ENCODE data around the gene DNAH1. TPM values are rescaled to one million over a fixed set of nuclear protein-coding genes. Genes with fewer than 3 reads are reported as not detected.
A peak's percentile ranks its signal among the peaks of the same experiment; 100 is the strongest.

DNAH1 gene
- total RNA-seq, 2 experiments from 2014 or later = 13.2 to 13.5 TPM

DNA sequence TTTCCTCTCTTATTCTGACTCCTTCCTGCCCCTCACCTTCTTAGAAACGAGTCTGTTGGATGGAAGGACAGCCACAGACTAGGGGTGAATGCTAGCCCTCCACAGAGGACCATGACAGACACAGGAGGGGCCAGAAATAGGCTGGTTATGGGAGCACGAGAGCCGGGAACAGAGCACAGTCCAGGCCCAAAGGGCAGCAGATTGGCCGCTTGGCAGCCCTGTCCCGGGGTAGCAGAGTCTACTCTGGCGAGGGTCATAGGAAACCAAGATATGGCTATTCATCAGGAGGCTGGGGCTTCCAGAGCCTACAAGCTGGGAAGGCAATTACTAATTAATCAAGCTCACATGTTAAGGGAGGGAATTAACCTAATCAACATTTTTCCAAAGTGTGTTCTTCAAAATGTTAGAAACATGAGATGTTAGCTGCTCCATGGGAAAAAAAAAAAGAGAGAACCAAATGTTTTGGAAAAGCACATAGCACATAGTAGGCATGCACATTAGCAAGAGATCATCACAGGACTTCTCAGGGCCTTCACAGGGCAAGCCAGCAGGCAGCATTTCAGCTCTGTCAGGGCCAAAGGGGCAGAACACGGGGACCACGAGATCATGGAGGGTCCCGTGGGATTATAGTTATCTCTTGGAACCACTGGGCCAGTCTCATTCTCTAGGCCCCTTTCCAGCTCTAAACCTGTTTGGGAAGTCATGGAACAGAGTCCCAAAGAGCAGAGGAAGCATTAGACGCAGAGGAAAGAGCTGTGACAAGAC is 115.5 kb downstream of the DNAH1 start:
- H3K36me3 Mint-ChIP-seq = no peaks in the 10 kb centered on the region
- H3K27ac Mint-ChIP-seq = peak overlapping the region; percentile 4
- no peaks in the 10 kb centered on the region for H3K9me3 Mint-ChIP-seq
- H3K27me3 Mint-ChIP-seq = no peaks in the 10 kb centered on the region
- DNase-seq = no peak
- ChIA-PET CTCF (interaction anchor here (0.5 to 10.7 kb wide), 4 partner anchors 14 to 327 kb away, joined by 3 to 172 read pairs (median 14); partner anchors contain the start of genes SEMA3G and TNNC1), POLR2A (no interaction called here)
- intact Hi-C loops (cut with micrococcal nuclease) = no loop called here
- H3K4me3 Mint-ChIP-seq = no peak overlapping the region
- H3K4me1 Mint-ChIP-seq (ENCODE audit: low read depth) = peaks cover 3% of the 10 kb centered on the region

DNA sequence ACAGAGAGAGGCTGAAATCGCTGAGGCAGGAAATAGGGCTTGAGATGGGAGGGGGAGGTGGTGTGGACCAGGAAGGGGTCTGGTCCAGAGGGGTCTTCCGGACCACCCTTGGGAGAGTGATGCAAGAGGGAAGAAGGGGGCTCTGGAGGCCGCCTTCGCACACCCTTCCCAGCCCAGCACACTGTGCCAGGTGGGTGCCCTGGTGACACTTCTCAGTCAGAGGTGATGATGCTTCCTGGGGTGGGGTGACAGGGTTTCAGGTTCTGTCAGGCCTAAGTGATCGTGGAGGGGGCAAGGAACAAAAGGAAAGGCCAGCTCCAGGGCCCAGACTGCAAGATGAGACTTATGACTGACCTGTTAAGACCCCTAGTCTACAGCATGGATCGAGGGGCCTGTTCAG is 116.1 kb downstream of the DNAH1 start:
- intact Hi-C loops (cut with micrococcal nuclease) = no loop called here
- ChIA-PET POLR2A (no interaction called here), CTCF (interaction anchor here (0.5 to 10.7 kb wide), 3 partner anchors 13 to 326 kb away, joined by 3 to 172 read pairs (median 25); partner anchors contain the start of gene SEMA3G)
- Mint-ChIP-seq H3K27me3 (no peaks in the 10 kb centered on the region), H3K27ac (peak overlapping the region; percentile 4), H3K4me3 (no peak overlapping the region), H3K9me3 (no peaks in the 10 kb centered on the region), H3K4me1 (ENCODE audit: low read depth) (peaks cover 3% of the 10 kb centered on the region), H3K36me3 (no peaks in the 10 kb centered on the region)
- DNase-seq = no peak

DNA sequence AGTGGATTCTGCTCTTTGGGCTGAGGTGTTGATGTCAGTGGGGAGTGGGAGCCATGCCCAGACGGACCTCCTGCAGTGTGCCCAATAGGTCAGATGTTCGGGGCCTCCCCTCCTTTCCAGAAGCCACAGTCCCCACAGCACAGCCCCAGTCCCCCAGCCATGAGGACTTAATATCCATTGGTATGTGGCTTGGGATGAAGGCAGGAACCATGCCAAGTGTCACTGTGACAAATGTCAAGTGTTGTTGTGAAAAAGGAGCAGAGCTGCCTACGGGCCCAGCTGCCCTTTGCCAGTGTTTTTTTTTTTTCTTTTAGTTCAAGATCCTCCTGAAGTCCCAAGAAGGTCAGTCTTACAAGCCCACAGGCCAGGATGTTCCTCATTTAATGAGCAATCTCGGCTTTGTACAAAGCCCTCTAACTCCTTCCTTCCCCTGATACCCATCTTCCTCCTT is 116.6 kb downstream of the DNAH1 start:
- POLR2A ChIA-PET = no interaction called here
- intact Hi-C loops (cut with micrococcal nuclease) = no loop called here
- H3K4me3 Mint-ChIP-seq = no peak overlapping the region
- no peak overlapping the region for H3K27ac Mint-ChIP-seq
- no peaks in the 10 kb centered on the region for H3K9me3 Mint-ChIP-seq
- peaks cover 3% of the 10 kb centered on the region for H3K4me1 Mint-ChIP-seq (ENCODE audit: low read depth)
- DNase-seq = no peak
- no peaks in the 10 kb centered on the region for H3K36me3 Mint-ChIP-seq
- CTCF ChIA-PET = interaction anchor here (1.2 to 10.7 kb wide), 4 partner anchors 8 to 20 kb away, joined by 3 to 172 read pairs (median 14); partner anchors contain the start of gene SEMA3G
- no peaks in the 10 kb centered on the region for H3K27me3 Mint-ChIP-seq

DNA sequence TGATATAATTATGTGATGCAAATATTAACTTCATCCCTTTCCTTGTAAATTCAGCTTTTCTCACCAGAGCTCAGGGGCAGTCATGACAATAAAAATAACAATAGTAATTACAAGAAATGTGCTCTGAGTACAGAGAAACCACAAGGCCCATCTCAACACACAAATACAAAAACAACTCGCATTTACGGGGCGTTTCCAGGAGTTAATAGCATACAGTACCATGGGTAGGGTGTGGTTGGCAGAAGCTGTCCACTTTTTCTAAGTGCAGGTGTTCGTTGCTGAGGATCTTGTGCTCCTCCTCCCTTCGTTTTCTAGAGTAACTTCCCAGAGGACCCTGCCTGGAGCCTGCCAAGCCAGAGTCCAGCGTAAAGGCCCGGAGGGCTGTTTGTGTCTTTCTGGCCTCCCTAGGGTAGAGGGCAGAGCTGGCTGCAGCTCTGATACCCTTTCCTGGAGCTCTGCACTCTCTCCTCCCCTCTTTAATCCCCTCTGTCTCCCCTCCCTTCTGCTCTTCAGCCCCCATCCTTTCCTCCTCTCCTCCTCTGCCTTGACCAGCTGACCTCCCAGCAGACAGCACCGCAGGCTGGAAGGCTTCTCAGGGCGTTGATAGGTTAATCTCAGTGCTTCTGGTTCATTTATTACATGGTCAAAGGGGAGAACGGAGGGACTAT is 117.3 kb downstream of the DNAH1 start:
- no peaks in the 10 kb centered on the region for H3K9me3 Mint-ChIP-seq

DNA sequence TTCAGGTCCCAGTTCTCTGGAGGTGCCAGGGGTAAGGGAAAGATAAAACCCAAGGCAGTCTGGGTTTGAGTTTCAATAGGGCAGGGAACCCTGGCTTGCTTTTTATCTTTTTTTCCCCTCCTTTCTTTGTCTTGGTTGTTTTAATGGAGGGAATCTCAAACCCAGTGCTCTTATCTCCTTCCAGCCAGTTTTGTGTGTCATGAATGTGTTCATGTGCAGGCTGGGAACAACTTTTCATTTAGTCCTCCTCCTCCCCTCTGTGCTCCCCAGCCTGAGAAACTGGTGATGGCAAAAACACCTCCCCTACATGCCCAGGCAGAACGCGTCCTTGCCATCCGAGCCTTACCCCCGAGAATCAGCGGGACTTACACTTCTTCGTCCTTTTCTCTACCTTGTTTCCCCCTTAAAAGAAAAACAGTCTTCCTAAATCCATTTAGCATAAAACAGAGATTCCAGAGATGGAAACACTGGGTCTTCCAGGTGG is 117.9 kb downstream of the DNAH1 start:
- POLR2A ChIA-PET = no interaction called here
- no peak overlapping the region for H3K27ac Mint-ChIP-seq

More for the DNA sequence above, 117.3 kb downstream of the DNAH1 start:
- no peak for DNase-seq
- no peak overlapping the region for H3K27ac Mint-ChIP-seq
- intact Hi-C loops (cut with micrococcal nuclease) = no loop called here
- POLR2A ChIA-PET = no interaction called here
- H3K36me3 Mint-ChIP-seq = no peaks in the 10 kb centered on the region
- H3K4me3 Mint-ChIP-seq = no peak overlapping the region
- CTCF ChIA-PET = interaction anchor here (1.2 to 10.7 kb wide), 4 partner anchors 9 to 21 kb away, joined by 3 to 172 read pairs (median 14); partner anchors contain the start of gene SEMA3G
- no peaks in the 10 kb centered on the region for H3K27me3 Mint-ChIP-seq
- peaks cover 3% of the 10 kb centered on the region for H3K4me1 Mint-ChIP-seq (ENCODE audit: low read depth)

DNA sequence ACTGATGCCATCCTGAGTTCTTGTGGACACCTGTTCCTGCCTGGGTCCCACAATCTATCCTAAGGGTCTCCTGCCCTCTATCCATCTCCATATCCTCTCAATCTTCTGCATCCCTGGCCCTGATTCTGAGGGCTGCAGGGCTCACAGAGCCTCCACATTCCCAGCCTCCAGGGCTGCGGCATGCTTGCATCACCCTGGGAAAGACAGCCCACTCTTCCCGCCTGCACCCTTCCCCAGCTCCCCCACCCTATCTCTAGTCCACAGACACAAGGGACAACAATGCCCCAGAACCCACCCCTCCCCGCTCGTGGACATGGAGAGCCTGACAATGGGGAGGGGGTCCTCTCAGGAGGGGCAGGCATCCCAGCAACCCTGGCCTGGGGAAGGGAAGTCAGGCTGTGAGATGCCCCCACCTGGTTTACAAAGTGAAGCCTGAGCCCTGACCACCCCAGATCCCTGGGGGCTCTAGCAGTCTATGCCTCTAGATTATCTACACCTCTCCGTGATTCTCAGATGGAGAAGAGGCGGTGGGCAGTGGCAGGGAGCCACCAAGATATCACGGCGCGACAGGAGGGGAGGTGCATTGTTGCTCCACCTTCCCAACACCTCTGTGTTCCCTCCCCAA is 118.5 kb downstream of the DNAH1 start:
- H3K4me1 Mint-ChIP-seq (ENCODE audit: low read depth) = peaks cover 3% of the 10 kb centered on the region
- intact Hi-C loops (cut with micrococcal nuclease) = no loop called here
- H3K9me3 Mint-ChIP-seq = no peaks in the 10 kb centered on the region
- no peaks in the 10 kb centered on the region for H3K27me3 Mint-ChIP-seq
- H3K27ac Mint-ChIP-seq = no peak overlapping the region
- CTCF ChIA-PET = interaction anchor here (10.7 kb wide), 1 partner anchor 11 kb away, joined by 172 read pairs; the partner anchor contains the start of gene SEMA3G
- no peak for DNase-seq
- H3K36me3 Mint-ChIP-seq = no peaks in the 10 kb centered on the region
- POLR2A ChIA-PET = no interaction called here
- H3K4me3 Mint-ChIP-seq = no peak overlapping the region

More for the DNA sequence above, 117.9 kb downstream of the DNAH1 start:
- intact Hi-C loops (cut with micrococcal nuclease) = no loop called here
- H3K36me3 Mint-ChIP-seq = no peaks in the 10 kb centered on the region
- CTCF ChIA-PET = interaction anchor here (1.3 to 10.7 kb wide), 2 partner anchors 12 to 13 kb away, joined by 3 to 172 read pairs; partner anchors contain the start of gene SEMA3G
- H3K4me1 Mint-ChIP-seq (ENCODE audit: low read depth) = peaks cover 3% of the 10 kb centered on the region
- no peak overlapping the region for H3K4me3 Mint-ChIP-seq
- no peaks in the 10 kb centered on the region for H3K9me3 Mint-ChIP-seq
- no peaks in the 10 kb centered on the region for H3K27me3 Mint-ChIP-seq
- no peak for DNase-seq

DNA sequence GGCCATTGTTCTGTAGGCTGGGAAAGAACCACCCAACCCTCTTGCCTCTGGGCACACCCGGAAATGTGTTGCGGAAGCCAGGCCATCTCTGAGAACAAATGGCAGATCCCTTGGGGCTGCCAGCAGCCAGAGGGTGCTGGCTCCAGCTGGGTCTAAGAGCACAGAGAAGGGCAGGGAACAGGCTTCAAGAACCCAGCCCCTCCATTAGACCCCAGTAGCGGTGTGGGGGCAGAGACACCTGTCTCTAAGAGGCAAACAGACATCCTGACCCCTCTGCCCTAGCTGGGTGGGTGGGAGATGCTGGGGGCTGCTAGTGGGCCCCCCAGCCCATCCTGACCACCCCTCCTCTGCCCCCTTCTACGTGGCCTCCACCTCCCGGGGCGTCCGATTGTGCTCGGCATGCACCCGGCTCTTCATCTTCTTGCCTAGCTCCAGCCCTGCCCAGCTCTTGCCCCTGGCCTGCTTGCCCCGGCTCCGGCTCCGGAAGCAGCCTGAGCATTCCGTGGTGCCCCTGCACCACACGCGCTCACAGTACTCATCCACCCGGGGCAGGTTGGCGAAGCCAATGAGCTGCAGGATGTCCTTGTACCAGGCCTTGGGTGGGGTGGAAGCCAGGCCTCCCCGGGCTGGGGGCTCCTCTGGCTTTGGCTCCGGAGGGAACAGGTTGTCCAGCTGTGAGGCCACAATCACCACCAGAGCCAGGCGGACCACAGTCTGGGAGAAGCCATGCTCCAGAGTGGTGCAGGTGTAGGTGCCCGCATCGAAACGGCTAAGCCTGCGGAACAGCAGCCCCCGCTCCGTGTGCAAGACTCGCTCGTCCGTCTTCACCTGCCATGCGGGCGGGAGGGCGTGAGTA is 119.4 kb downstream of the DNAH1 start:
- Mint-ChIP-seq H3K36me3 (no peaks in the 10 kb centered on the region), H3K4me1 (ENCODE audit: low read depth) (peaks cover 3% of the 10 kb centered on the region), H3K27me3 (no peaks in the 10 kb centered on the region), H3K27ac (no peak overlapping the region), H3K4me3 (no peak overlapping the region), H3K9me3 (no peaks in the 10 kb centered on the region)
- ChIA-PET CTCF (interaction anchor here (2.4 kb wide), 1 partner anchor 11 kb away, joined by 8 read pairs; no protein-coding TSS in a partner anchor), POLR2A (no interaction called here)
- intact Hi-C loops (cut with micrococcal nuclease) = no loop called here
- no peak for DNase-seq

DNA sequence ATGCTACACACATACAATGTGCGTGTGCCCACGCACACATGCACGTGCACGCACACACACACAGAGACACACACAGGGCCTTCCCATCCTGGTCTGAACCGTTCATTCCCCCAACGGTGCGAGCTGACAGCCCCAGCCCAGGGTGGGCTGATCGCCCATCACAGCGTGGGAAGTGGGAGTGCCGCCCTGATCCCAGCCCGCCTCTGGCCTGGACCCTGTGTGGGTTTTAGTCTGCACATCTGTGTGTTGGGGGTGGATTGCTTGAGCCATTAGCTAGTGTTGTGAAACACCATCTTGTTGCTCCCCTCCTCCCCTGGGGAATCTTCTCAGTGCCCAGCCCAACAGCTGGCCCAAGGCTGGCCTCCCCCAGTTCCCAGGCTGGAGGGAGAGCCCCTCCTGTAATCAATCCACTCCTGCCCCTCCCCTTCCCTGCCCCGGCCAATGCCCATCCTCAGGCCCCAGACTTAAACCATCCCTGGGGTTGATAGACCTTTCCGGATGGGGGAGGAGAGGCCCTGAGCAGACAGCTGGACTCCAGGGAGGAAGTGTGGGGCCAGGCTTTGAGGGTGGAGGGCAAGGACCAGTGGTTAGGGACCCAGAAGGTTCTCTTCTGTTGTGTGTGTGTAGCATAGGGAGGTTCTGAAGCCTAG is 120.5 kb downstream of the DNAH1 start:
- CTCF ChIA-PET = interaction anchor here (0.9 to 2.4 kb wide), 3 partner anchors 8 to 25 kb away, joined by 3 to 8 read pairs (median 3); no protein-coding TSS in a partner anchor
- H3K4me3 Mint-ChIP-seq = no peak overlapping the region

DNA sequence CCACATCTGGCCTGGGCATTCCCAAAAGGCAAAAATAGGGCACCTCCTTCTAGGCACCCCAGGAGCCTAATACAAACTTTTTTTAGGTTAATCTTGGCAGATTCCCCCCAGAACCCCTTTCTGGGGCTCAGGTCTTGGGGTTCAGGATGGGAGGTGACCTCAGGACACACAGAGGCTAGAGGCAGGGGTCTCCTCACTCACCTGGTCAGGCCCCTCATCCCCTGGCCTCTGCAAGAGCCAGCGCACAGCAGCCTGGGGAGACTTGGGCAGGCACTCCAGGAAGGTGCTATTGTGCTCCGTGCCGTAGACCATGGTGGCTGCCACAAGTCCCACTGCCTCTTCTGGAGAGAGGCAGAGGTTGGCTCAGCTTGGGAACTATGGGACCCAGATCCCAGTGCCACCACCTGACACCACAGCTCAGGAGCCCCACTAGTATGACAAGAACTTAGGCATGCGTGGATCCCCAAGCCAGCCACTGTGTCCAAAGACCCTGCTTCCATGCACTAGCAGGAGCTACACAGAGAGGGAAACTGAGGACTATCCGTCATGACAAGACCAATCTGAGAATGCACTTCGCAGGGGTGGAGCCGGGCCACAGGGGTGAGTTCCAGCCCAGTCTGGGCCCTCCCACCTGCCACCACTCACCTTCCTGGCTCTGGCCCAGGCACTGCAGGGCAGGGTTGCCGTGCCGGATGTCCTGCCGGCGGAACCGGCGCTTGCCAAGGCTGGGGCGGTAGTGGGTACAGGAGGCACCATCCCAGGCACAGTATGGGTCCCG is 121.4 kb downstream of the DNAH1 start:
- ChIA-PET CTCF (interaction anchor here (1.2 to 2.4 kb wide), 3 partner anchors 9 to 24 kb away, joined by 3 to 8 read pairs (median 4); no protein-coding TSS in a partner anchor), POLR2A (no interaction called here)
- no peaks in the 10 kb centered on the region for H3K36me3 Mint-ChIP-seq
- no peaks in the 10 kb centered on the region for H3K9me3 Mint-ChIP-seq
- intact Hi-C loops (cut with micrococcal nuclease) = no loop called here
- H3K27ac Mint-ChIP-seq = no peak overlapping the region
- no peak overlapping the region for H3K4me3 Mint-ChIP-seq
- H3K4me1 Mint-ChIP-seq (ENCODE audit: low read depth) = peaks cover 3% of the 10 kb centered on the region
- DNase-seq = no peak
- H3K27me3 Mint-ChIP-seq = no peaks in the 10 kb centered on the region

More for the DNA sequence above, 120.5 kb downstream of the DNAH1 start:
- no peaks in the 10 kb centered on the region for H3K9me3 Mint-ChIP-seq
- no peak for DNase-seq
- H3K27me3 Mint-ChIP-seq = no peaks in the 10 kb centered on the region
- POLR2A ChIA-PET = no interaction called here
- intact Hi-C loops (cut with micrococcal nuclease) = no loop called here
- H3K27ac Mint-ChIP-seq = no peak overlapping the region
- H3K4me1 Mint-ChIP-seq (ENCODE audit: low read depth) = peaks cover 3% of the 10 kb centered on the region
- no peaks in the 10 kb centered on the region for H3K36me3 Mint-ChIP-seq

DNA sequence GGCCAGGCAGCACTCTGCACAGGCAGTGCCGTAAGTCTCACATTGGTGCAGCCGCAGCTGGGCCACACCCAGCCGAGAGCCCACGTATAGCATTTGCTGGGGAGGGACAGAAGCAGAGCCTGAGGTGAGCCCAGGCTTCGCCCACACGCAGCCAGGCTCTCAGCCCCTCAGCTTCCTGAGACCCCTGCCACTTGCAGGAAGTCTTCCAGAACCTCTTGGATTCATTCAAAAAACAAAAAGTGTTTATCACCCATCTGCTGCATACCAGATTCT is 121.9 kb downstream of the DNAH1 start:
- no peak for DNase-seq
- H3K27me3 Mint-ChIP-seq = no peaks in the 10 kb centered on the region
- intact Hi-C loops (cut with micrococcal nuclease) = no loop called here
- H3K4me3 Mint-ChIP-seq = no peak overlapping the region
- H3K9me3 Mint-ChIP-seq = no peaks in the 10 kb centered on the region
- no peaks in the 10 kb centered on the region for H3K36me3 Mint-ChIP-seq
- no peak overlapping the region for H3K27ac Mint-ChIP-seq
- H3K4me1 Mint-ChIP-seq (ENCODE audit: low read depth) = peaks cover 2% of the 10 kb centered on the region
- ChIA-PET POLR2A (no interaction called here), CTCF (interaction anchor here (1.7 kb wide), 1 partner anchor 25 kb away, joined by 4 read pairs; no protein-coding TSS in a partner anchor)

Data from activated CD4-positive, alpha-beta memory T cell treated with anti-CD3 and anti-CD28 coated beads for 36 hours (primary cell).